HEK293 (cell line): ENCODE measurements around the gene ETF1.

Experiments used
- CTCF ChIA-PET: fragments of 350-600 bp; formaldehyde crosslinking; extraction: SDS; loops from one replicate; lab custom pipeline; 2021; ENCODE audit warnings: antibody characterized with exemption; lab: Yijun Ruan, JAX
- POLR2A ChIA-PET: fragments of 300-600 bp; formaldehyde crosslinking; extraction: SDS; loops from one replicate; lab custom pipeline; 2020; ENCODE audit warnings: antibody characterized with exemption, inconsistent platforms; lab: Yijun Ruan, JAX
- H3K27ac ChIP-seq: fragments of 200-500 bp; sonication (Bioruptor generic); 2 replicates; pipeline ENCODE4 v1.5.1; 2014; ENCODE audit warnings: low read depth, low read length, control low read depth, inconsistent platforms; ENCODE audit errors: extremely low read depth
- H3K36me3 ChIP-seq, 2 experiments: fragments of 200-500 bp in 1 of 2; sonication (Bioruptor generic) in 1 of 2; 1 replicate in 1 of 2; 2 replicates in 1 of 2; pipeline ENCODE4 v1.5.1; 2014 to 2017; ENCODE audit warnings: inconsistent platforms in 2 of 2, low read length in 2 of 2; ENCODE audit not compliant: control insufficient read depth in 2 of 2, insufficient read depth in 1 of 2
- H3K4me1 ChIP-seq: fragments of 200-500 bp; sonication (Bioruptor generic); 2 replicates; pipeline ENCODE4 v1.5.1; 2014; ENCODE audit warnings: mild to moderate bottlenecking, low read length, inconsistent platforms; ENCODE audit not compliant: control insufficient read depth, insufficient read depth
- H3K4me3 ChIP-seq: 2 replicates; pipeline ENCODE4 v1.5.1; 2011; ENCODE audit warnings: low read depth, mild to moderate bottlenecking, control low read depth, low read length, moderate library complexity
- H3K9me3 ChIP-seq: fragments of 200-500 bp; sonication (Bioruptor generic); 2 replicates; pipeline ENCODE4 v1.5.1; 2014; ENCODE audit warnings: low read depth, low read length, inconsistent platforms; ENCODE audit not compliant: control insufficient read depth, insufficient read depth
- BCL11A ChIP-seq: fragments of 450-650 bp; formaldehyde crosslinking; IDR thresholded peaks from 2 replicates; pipeline ENCODE4 v1.5.1; 2016; ENCODE audit warnings: low read depth, missing biosample characterization, missing genetic modification characterization
- BCL11B ChIP-seq: fragments of 450-650 bp; formaldehyde crosslinking; IDR thresholded peaks from 2 replicates; pipeline ENCODE4 v1.5.1; 2016; ENCODE audit warnings: low read depth, missing biosample characterization, missing genetic modification characterization
- KLF10 ChIP-seq: fragments of 450-650 bp; IDR thresholded peaks from 2 replicates; pipeline ENCODE4 v1.5.1; 2018; ENCODE audit warnings: missing biosample characterization, mild to moderate bottlenecking, missing genetic modification characterization
- KLF8 ChIP-seq: fragments of 450-650 bp; formaldehyde crosslinking; IDR thresholded peaks from 2 replicates; pipeline ENCODE4 v1.5.1; 2016; ENCODE audit warnings: missing biosample characterization, missing genetic modification characterization
- MEIS1 ChIP-seq: sonication (generic); formaldehyde crosslinking; IDR thresholded peaks from 2 replicates; pipeline ENCODE4 v1.8.1; 2022; ENCODE audit warnings: missing genetic modification reagents, mild to moderate bottlenecking, borderline replicate concordance
- SALL2 ChIP-seq: fragments of 450-650 bp; formaldehyde crosslinking; IDR thresholded peaks from 2 replicates; pipeline ENCODE4 v1.5.0; 2017; ENCODE audit warnings: missing biosample characterization, mild to moderate bottlenecking, missing genetic modification characterization, borderline replicate concordance
- SCRT2 ChIP-seq: fragments of 450-650 bp; formaldehyde crosslinking; IDR thresholded peaks from 2 replicates; pipeline ENCODE4 v1.5.1; 2016; ENCODE audit warnings: missing biosample characterization, missing genetic modification characterization
- ZBTB7A ChIP-seq: fragments of 450-650 bp; formaldehyde crosslinking; IDR thresholded peaks from 2 replicates; pipeline ENCODE4 v1.5.1; 2016; ENCODE audit warnings: low read depth, missing biosample characterization, missing genetic modification characterization
- ZEB2 ChIP-seq: fragments of 450-650 bp; formaldehyde crosslinking; IDR thresholded peaks from 2 replicates; pipeline ENCODE4 v1.5.1; 2016; ENCODE audit warnings: missing biosample characterization, missing genetic modification characterization
- ZNF155 ChIP-seq: fragments of 450-650 bp; formaldehyde crosslinking; IDR thresholded peaks from 2 replicates; pipeline ENCODE4 v1.5.1; 2016; ENCODE audit warnings: missing biosample characterization, missing genetic modification characterization
- ZNF16 ChIP-seq: fragments of 450-650 bp; formaldehyde crosslinking; IDR thresholded peaks from 2 replicates; pipeline ENCODE4 v1.5.1; 2016; ENCODE audit warnings: low read depth, missing biosample characterization, missing genetic modification characterization
- ZNF211 ChIP-seq: fragments of 450-650 bp; formaldehyde crosslinking; IDR thresholded peaks from 2 replicates; pipeline ENCODE4 v1.5.1; 2016; ENCODE audit warnings: low read depth, missing biosample characterization, missing genetic modification characterization
- ZNF239 ChIP-seq: fragments of 450-650 bp; formaldehyde crosslinking; IDR thresholded peaks from 2 replicates; pipeline ENCODE4 v1.5.1; 2016; ENCODE audit warnings: missing biosample characterization, missing genetic modification characterization
- ZNF302 ChIP-seq: fragments of 450-650 bp; formaldehyde crosslinking; IDR thresholded peaks from 2 replicates; pipeline ENCODE4 v1.5.1; 2016; ENCODE audit warnings: missing biosample characterization, missing genetic modification characterization, low read depth
- ZNF473 ChIP-seq: fragments of 450-650 bp; formaldehyde crosslinking; IDR thresholded peaks from 2 replicates; pipeline ENCODE4 v1.5.1; 2017; ENCODE audit warnings: missing biosample characterization, missing genetic modification characterization
- ZNF548 ChIP-seq: fragments of 450-650 bp; formaldehyde crosslinking; IDR thresholded peaks from 2 replicates; pipeline ENCODE4 v1.5.1; 2016; ENCODE audit warnings: missing biosample characterization, missing genetic modification characterization
- ZNF670 ChIP-seq: fragments of 450-650 bp; formaldehyde crosslinking; IDR thresholded peaks from 2 replicates; pipeline ENCODE4 v1.5.1; 2016; ENCODE audit warnings: missing biosample characterization, missing genetic modification characterization, low read depth
- ZNF776 ChIP-seq: fragments of 450-650 bp; formaldehyde crosslinking; IDR thresholded peaks from 2 replicates; pipeline ENCODE4 v1.5.0; 2017; ENCODE audit warnings: missing biosample characterization, missing genetic modification characterization, borderline replicate concordance
- ZNF830 ChIP-seq: fragments of 450-650 bp; IDR thresholded peaks from 2 replicates; pipeline ENCODE4 v1.5.0; 2018; ENCODE audit warnings: missing biosample characterization, missing genetic modification characterization, low read depth, mild to moderate bottlenecking, moderate library complexity
- TF ChIP-seq, protein P1 (sequence below): fragments of 450-650 bp; formaldehyde crosslinking; conservative IDR thresholded peaks from 2 replicates; pipeline ENCODE4 v1.5.1; 2016; ENCODE audit warnings: low read depth, missing biosample characterization, missing genetic modification characterization
- TF ChIP-seq, protein P2 (sequence below): fragments of 450-650 bp; formaldehyde crosslinking; IDR thresholded peaks from 2 replicates; pipeline ENCODE4 v1.5.1; 2016; ENCODE audit warnings: missing biosample characterization, missing genetic modification characterization
- TF ChIP-seq, protein P3 (sequence below): fragments of 450-650 bp; formaldehyde crosslinking; IDR thresholded peaks from 2 replicates; pipeline ENCODE4 v1.5.1; 2016; ENCODE audit warnings: missing biosample characterization, missing genetic modification characterization
- TF ChIP-seq, protein P4 (sequence below): fragments of 450-650 bp; formaldehyde crosslinking; IDR thresholded peaks from 2 replicates; pipeline ENCODE4 v1.5.1; 2017; ENCODE audit warnings: missing biosample characterization, mild to moderate bottlenecking, missing genetic modification characterization, moderate library complexity

Gene ETF1

DNA sequence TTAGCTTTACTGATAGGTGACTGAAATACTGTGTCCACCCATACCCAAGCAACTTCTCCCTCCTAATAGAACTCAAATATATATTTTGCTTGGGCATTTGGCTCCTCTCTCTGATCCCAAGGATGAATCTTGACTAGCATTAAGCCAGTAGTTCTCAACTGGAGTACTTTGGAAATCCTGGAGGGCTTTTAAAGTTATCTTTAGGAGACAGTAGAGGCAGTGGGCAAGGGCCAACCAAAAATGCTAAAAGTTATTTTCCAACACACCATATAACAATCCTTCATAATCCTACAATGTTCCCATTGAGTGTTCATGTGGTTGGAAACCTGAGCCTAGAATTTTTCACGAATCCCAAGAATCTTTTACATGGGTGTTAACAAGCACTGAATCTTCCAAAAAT, 11.1 kb upstream of the ETF1 start (continued):
- TF ChIP-seq, protein P1, sequence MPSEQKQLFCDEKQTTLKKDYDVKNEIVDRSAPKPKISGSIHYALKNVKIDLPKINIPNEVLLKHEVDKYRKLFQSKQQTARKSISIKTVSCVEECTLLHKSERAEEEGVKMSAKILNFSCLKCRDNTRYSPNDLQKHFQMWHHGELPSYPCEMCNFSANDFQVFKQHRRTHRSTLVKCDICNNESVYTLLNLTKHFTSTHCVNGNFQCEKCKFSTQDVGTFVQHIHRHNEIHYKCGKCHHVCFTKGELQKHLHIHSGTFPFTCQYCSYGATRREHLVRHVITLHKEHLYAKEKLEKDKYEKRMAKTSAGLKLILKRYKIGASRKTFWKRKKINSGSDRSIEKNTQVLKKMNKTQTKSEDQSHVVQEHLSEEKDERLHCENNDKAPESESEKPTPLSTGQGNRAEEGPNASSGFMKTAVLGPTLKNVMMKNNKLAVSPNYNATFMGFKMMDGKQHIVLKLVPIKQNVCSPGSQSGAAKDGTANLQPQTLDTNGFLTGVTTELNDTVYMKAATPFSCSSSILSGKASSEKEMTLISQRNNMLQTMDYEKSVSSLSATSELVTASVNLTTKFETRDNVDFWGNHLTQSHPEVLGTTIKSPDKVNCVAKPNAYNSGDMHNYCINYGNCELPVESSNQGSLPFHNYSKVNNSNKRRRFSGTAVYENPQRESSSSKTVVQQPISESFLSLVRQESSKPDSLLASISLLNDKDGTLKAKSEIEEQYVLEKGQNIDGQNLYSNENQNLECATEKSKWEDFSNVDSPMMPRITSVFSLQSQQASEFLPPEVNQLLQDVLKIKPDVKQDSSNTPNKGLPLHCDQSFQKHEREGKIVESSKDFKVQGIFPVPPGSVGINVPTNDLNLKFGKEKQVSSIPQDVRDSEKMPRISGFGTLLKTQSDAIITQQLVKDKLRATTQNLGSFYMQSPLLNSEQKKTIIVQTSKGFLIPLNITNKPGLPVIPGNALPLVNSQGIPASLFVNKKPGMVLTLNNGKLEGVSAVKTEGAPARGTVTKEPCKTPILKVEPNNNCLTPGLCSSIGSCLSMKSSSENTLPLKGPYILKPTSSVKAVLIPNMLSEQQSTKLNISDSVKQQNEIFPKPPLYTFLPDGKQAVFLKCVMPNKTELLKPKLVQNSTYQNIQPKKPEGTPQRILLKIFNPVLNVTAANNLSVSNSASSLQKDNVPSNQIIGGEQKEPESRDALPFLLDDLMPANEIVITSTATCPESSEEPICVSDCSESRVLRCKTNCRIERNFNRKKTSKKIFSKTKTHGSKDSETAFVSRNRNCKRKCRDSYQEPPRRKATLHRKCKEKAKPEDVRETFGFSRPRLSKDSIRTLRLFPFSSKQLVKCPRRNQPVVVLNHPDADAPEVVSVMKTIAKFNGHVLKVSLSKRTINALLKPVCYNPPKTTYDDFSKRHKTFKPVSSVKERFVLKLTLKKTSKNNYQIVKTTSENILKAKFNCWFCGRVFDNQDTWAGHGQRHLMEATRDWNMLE (tag by site-specific recombination), result no peak
- TF ChIP-seq SALL2 (tag by site-specific recombination) (no peak), ZEB2 (tag by site-specific recombination) (no peak), ZNF155 (tag by site-specific recombination) (no peak), ZBTB7A (tag by site-specific recombination) (no peak), SCRT2 (tag by site-specific recombination) (no peak), ZNF548 (no peak)
- TF ChIP-seq, protein P2, sequence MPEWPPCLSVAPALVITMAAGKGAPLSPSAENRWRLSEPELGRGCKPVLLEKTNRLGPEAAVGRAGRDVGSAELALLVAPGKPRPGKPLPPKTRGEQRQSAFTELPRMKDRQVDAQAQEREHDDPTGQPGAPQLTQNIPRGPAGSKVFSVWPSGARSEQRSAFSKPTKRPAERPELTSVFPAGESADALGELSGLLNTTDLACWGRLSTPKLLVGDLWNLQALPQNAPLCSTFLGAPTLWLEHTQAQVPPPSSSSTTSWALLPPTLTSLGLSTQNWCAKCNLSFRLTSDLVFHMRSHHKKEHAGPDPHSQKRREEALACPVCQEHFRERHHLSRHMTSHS (tag by site-specific recombination), result no peak

DNA sequence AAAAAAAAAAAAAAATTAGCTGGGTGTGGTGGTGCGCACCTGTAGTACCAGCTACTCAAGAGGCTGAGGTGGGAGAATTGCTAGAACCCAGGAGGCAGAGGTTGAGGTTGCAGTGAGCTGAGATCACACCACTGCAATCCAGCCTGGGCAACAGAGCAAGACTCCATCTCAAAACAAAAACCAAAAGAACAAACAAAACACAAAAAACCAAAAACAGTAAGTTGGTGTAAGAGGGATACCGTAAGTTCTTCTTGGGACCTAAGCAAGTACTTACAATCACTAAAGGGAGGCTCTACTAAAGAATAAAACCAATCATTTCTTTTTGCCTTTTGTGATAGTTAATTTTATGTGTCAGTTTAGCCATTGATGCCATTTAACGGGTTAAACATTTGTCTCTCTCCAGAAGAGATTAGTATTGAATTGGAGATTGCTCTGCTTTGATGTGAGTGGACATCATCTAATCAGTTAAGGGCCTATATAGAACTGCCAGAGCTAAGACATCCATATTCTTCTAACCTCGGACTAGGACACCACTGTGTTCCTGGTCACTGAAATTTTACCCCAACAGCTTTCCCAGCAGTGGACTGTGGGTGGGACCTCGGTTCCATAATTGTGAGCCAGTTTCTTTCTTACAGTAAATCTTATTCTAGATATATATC, 10.5 kb upstream of the ETF1 start:
- POLR2A ChIA-PET, result interaction anchor here (0.6 to 3.6 kb wide), 6 partner anchors 10 to 294 kb away, joined by 3 to 25 read pairs (median 3); partner anchors contain the start of gene ETF1

DNA sequence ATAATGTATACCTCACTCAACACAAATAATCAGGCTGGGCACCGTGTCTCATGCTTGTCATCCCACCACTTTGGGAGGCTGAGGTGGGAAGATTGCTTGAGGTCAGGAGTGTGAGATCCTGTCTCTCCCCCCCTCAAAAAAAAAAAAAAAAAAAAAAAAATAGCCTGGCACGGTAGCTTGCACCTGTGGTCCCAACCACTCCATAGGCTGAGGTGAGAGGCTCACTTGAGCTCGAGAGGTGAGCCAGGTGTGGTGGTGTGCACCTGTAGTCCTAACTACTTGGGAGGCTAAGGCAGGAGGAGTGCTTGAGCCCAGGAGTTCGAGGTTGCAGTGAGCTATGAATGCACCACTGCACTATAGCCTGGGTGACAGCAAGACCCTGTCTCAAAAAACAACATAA, 9.6 kb upstream of the ETF1 start:
- Histone ChIP-seq H3K27ac (no peak overlapping the region), H3K4me1 (no peaks in the 10 kb centered on the region; the same call in 1 of the 2 replicates), H3K4me3 (no peak overlapping the region), H3K9me3 (no peaks in the 10 kb centered on the region), H3K36me3 (peaks cover 33 to 42% of the 10 kb centered on the region in 2 experiments)
- no peak for TF ChIP-seq ZNF16
- no peak for TF ChIP-seq BCL11A (tag by site-specific recombination)
- TF ChIP-seq ZNF776 (tag by site-specific recombination), result no peak
- no peak for TF ChIP-seq ZNF830 (tag by site-specific recombination)
- no peak for TF ChIP-seq MEIS1 (CRISPR knock-in tag)
- TF ChIP-seq, protein P3, sequence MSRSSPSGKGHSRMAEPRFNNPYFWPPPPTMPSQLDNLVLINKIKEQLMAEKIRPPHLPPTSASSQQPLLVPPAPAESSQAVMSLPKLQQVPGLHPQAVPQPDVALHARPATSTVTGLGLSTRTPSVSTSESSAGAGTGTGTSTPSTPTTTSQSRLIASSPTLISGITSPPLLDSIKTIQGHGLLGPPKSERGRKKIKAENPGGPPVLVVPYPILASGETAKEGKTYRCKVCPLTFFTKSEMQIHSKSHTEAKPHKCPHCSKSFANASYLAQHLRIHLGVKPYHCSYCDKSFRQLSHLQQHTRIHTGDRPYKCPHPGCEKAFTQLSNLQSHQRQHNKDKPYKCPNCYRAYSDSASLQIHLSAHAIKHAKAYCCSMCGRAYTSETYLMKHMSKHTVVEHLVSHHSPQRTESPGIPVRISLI (tag by site-specific recombination), result peak; percentile 17; the same call in 1 of the 2 replicates
- CTCF ChIA-PET, result no interaction called here
- POLR2A ChIA-PET, result interaction anchor here (0.6 to 3.6 kb wide), 8 partner anchors 9 to 295 kb away, joined by 3 to 25 read pairs (median 3); partner anchors contain the start of gene ETF1

More for the DNA sequence above, 10.5 kb upstream of the ETF1 start:
- CTCF ChIA-PET, result no interaction called here
- H3K4me1 ChIP-seq, result no peaks in the 10 kb centered on the region
- TF ChIP-seq ZNF302 (tag by site-specific recombination) (no peak), BCL11B (no peak), KLF8 (no peak), ZNF473 (tag by site-specific recombination) (no peak), ZNF670 (tag by site-specific recombination) (no peak), KLF10 (no peak), ZNF211 (tag by site-specific recombination) (no peak), ZBTB7A (tag by site-specific recombination) (no peak), SCRT2 (tag by site-specific recombination) (no peak), ZNF239 (tag by site-specific recombination) (no peak)
- TF ChIP-seq, protein P4, sequence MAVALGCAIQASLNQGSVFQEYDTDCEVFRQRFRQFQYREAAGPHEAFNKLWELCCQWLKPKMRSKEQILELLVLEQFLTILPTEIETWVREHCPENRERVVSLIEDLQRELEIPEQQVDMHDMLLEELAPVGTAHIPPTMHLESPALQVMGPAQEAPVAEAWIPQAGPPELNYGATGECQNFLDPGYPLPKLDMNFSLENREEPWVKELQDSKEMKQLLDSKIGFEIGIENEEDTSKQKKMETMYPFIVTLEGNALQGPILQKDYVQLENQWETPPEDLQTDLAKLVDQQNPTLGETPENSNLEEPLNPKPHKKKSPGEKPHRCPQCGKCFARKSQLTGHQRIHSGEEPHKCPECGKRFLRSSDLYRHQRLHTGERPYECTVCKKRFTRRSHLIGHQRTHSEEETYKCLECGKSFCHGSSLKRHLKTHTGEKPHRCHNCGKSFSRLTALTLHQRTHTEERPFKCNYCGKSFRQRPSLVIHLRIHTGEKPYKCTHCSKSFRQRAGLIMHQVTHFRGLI (tag by site-specific recombination), result no peak
- TF ChIP-seq, protein P2 (tag by site-specific recombination), result no peak
- no peaks in the 10 kb centered on the region for H3K9me3 ChIP-seq
- H3K4me3 ChIP-seq, result no peak overlapping the region
- H3K27ac ChIP-seq, result no peak overlapping the region
- H3K36me3 ChIP-seq, result peaks cover 33 to 51% of the 10 kb centered on the region in 2 experiments
